ENCODE measurements around the gene OR13H1.
"Not testable (repeated sequence)": the region's sequence is repeated elsewhere in the genome, so short reads cannot be mapped to it uniquely, and the experiment has no call there.

The OR13H1 gene

GRCh38 chrX:131543774-131544173, at the start of gene OR13H1:
TSS of gene OR13H1 (plus strand) at chrX:131544074. CDS start at chrX:131544074, 0 bp downstream.
- no peaks in the 10 kb centered on the region for H3K4me1 Mint-ChIP-seq (ENCODE audit: low read depth)
- H3K27me3 Mint-ChIP-seq = peaks cover 47% of the 10 kb centered on the region
- H3K9me3 Mint-ChIP-seq = no peaks in the 10 kb centered on the region
- no peak for DNase-seq
- H3K4me3 Mint-ChIP-seq = no peak within 1 kb of the TSS
- H3K36me3 Mint-ChIP-seq (ENCODE audit: low read depth) = no peaks in the 10 kb centered on the region
- H3K27ac Mint-ChIP-seq = no peak within 1 kb of the TSS

GRCh38 chrX:131501556-131501955, 42.3 kb upstream of the OR13H1 start:
- not testable (repeated sequence) for H3K27ac Mint-ChIP-seq; H3K36me3 Mint-ChIP-seq (ENCODE audit: low read depth); H3K4me1 Mint-ChIP-seq (ENCODE audit: low read depth); H3K9me3 Mint-ChIP-seq; H3K27me3 Mint-ChIP-seq; H3K4me3 Mint-ChIP-seq; DNase-seq

GRCh38 chrX:131513159-131513914, 30.5 kb upstream of the OR13H1 start:
- Mint-ChIP-seq H3K4me3 (no peak overlapping the region), H3K4me1 (ENCODE audit: low read depth) (no peaks in the 10 kb centered on the region), H3K36me3 (ENCODE audit: low read depth) (no peaks in the 10 kb centered on the region), H3K9me3 (no peaks in the 10 kb centered on the region), H3K27me3 (peaks cover 30% of the 10 kb centered on the region), H3K27ac (no peak overlapping the region)
- no peak for DNase-seq

GRCh38 chrX:131521824-131522223, 22.1 kb upstream of the OR13H1 start:
- no peak overlapping the region for H3K27ac Mint-ChIP-seq
- no peak overlapping the region for H3K4me3 Mint-ChIP-seq
- H3K36me3 Mint-ChIP-seq (ENCODE audit: low read depth) = no peaks in the 10 kb centered on the region
- H3K4me1 Mint-ChIP-seq (ENCODE audit: low read depth) = no peaks in the 10 kb centered on the region
- DNase-seq = no peak
- H3K27me3 Mint-ChIP-seq = peaks cover 56% of the 10 kb centered on the region
- no peaks in the 10 kb centered on the region for H3K9me3 Mint-ChIP-seq

GRCh38 chrX:131544218-131544617, 344 bp downstream of the OR13H1 start:
- no peaks in the 10 kb centered on the region for H3K36me3 Mint-ChIP-seq (ENCODE audit: low read depth)
- H3K4me1 Mint-ChIP-seq (ENCODE audit: low read depth) = no peaks in the 10 kb centered on the region
- peaks cover 49% of the 10 kb centered on the region for H3K27me3 Mint-ChIP-seq
- no peaks in the 10 kb centered on the region for H3K9me3 Mint-ChIP-seq
- H3K4me3 Mint-ChIP-seq = no peak overlapping the region
- no peak overlapping the region for H3K27ac Mint-ChIP-seq
- no peak for DNase-seq

GRCh38 chrX:131549011-131549410, 5.1 kb downstream of the OR13H1 start:
- Mint-ChIP-seq H3K36me3 (ENCODE audit: low read depth) (no peaks in the 10 kb centered on the region), H3K27ac (no peak overlapping the region), H3K4me3 (no peak overlapping the region), H3K9me3 (no peaks in the 10 kb centered on the region), H3K4me1 (ENCODE audit: low read depth) (no peaks in the 10 kb centered on the region), H3K27me3 (peaks cover 49% of the 10 kb centered on the region)
- DNase-seq = no peak

GRCh38 chrX:131552453-131552852, 8.6 kb downstream of the OR13H1 start:
- H3K36me3 Mint-ChIP-seq (ENCODE audit: low read depth); H3K4me1 Mint-ChIP-seq (ENCODE audit: low read depth); H3K27ac Mint-ChIP-seq; DNase-seq; H3K9me3 Mint-ChIP-seq; H3K4me3 Mint-ChIP-seq: not testable (repeated sequence)
- peaks cover 45% of the 10 kb centered on the region for H3K27me3 Mint-ChIP-seq

GRCh38 chrX:131558562-131558961, 14.7 kb downstream of the OR13H1 start:
- no peak for DNase-seq
- no peak overlapping the region for H3K4me3 Mint-ChIP-seq
- H3K4me1 Mint-ChIP-seq (ENCODE audit: low read depth) = no peaks in the 10 kb centered on the region
- H3K27me3 Mint-ChIP-seq = peaks cover 29% of the 10 kb centered on the region
- H3K9me3 Mint-ChIP-seq = no peaks in the 10 kb centered on the region
- H3K36me3 Mint-ChIP-seq (ENCODE audit: low read depth) = no peaks in the 10 kb centered on the region
- no peak overlapping the region for H3K27ac Mint-ChIP-seq

GRCh38 chrX:131564553-131565229, 20.8 kb downstream of the OR13H1 start:
- no peak for DNase-seq
- no peaks in the 10 kb centered on the region for H3K36me3 Mint-ChIP-seq (ENCODE audit: low read depth)
- no peak overlapping the region for H3K4me3 Mint-ChIP-seq
- no peak overlapping the region for H3K27ac Mint-ChIP-seq
- no peaks in the 10 kb centered on the region for H3K4me1 Mint-ChIP-seq (ENCODE audit: low read depth)
- H3K9me3 Mint-ChIP-seq = no peaks in the 10 kb centered on the region
- peaks cover 32% of the 10 kb centered on the region for H3K27me3 Mint-ChIP-seq

GRCh38 chrX:131565909-131566308, 22.0 kb downstream of the OR13H1 start:
- Mint-ChIP-seq H3K4me3 (no peak overlapping the region), H3K4me1 (ENCODE audit: low read depth) (no peaks in the 10 kb centered on the region), H3K27ac (no peak overlapping the region), H3K9me3 (no peaks in the 10 kb centered on the region), H3K36me3 (ENCODE audit: low read depth) (no peaks in the 10 kb centered on the region), H3K27me3 (peaks cover 25% of the 10 kb centered on the region)
- no peak for DNase-seq

- DNase-seq = no peak
- Mint-ChIP-seq H3K27ac (no peak overlapping the region), H3K27me3 (peaks cover 44% of the 10 kb centered on the region), H3K9me3 (no peaks in the 10 kb centered on the region), H3K4me1 (ENCODE audit: low read depth) (no peaks in the 10 kb centered on the region), H3K36me3 (ENCODE audit: low read depth) (no peaks in the 10 kb centered on the region), H3K4me3 (no peak overlapping the region)
These were observed 27.5 kb downstream of the OR13H1 start for GRCh38 chrX:131571348-131571747.

- no peaks in the 10 kb centered on the region for H3K9me3 Mint-ChIP-seq
- H3K27ac Mint-ChIP-seq = no peak overlapping the region
- no peaks in the 10 kb centered on the region for H3K4me1 Mint-ChIP-seq (ENCODE audit: low read depth)
- no peak for DNase-seq
- H3K27me3 Mint-ChIP-seq = peaks cover 47% of the 10 kb centered on the region
- H3K4me3 Mint-ChIP-seq = no peak overlapping the region
- no peaks in the 10 kb centered on the region for H3K36me3 Mint-ChIP-seq (ENCODE audit: low read depth)
These were observed 28.6 kb downstream of the OR13H1 start for GRCh38 chrX:131572372-131573014.

- H3K9me3 Mint-ChIP-seq = no peaks in the 10 kb centered on the region
These were observed 33.5 kb downstream of the OR13H1 start for GRCh38 chrX:131577413-131577812.

GRCh38 chrX:131577999-131578734, 34.3 kb downstream of the OR13H1 start:
- Mint-ChIP-seq H3K9me3 (no peaks in the 10 kb centered on the region), H3K27me3 (peaks cover 34% of the 10 kb centered on the region), H3K36me3 (ENCODE audit: low read depth) (no peaks in the 10 kb centered on the region), H3K27ac (no peak overlapping the region), H3K4me3 (no peak overlapping the region), H3K4me1 (ENCODE audit: low read depth) (no peaks in the 10 kb centered on the region)
- DNase-seq = no peak

More at GRCh38 chrX:131577413-131577812, 33.5 kb downstream of the OR13H1 start:
- Mint-ChIP-seq H3K27ac (no peak overlapping the region), H3K36me3 (ENCODE audit: low read depth) (no peaks in the 10 kb centered on the region), H3K4me1 (ENCODE audit: low read depth) (no peaks in the 10 kb centered on the region), H3K4me3 (no peak overlapping the region), H3K27me3 (peaks cover 41% of the 10 kb centered on the region)
- no peak for DNase-seq
